Nucleus accumbens (tissue), 56 donors: ENCODE data around the gene FBXL13.
"Not testable (repeated sequence)": the region's sequence is repeated elsewhere in the genome, so short reads cannot be mapped to it uniquely, and the experiment has no call there.

ENCODE experiments used
- DNase-seq, 56 donors: peaks; one replicate each; lab custom pipeline; 2025; lab: John Stamatoyannopoulos, UW

The FBXL13 gene

GRCh38 chr7:103074519-103075336, at the start of gene FBXL13, which contains the start of gene ARMC10:
TSS of gene FBXL13 (minus strand) at chr7:103074796.
TSS of gene ARMC10 (plus strand) at chr7:103075140. CDS start at chr7:103075273, 133 bp downstream.
- peak; percentile 70 to 99 (median 94) for DNase-seq

GRCh38 chr7:103123529-103123928, 48.9 kb upstream of the FBXL13 start:
- no peak for DNase-seq

GRCh38 chr7:103121641-103122040, 47.0 kb upstream of the FBXL13 start:
- no peak for DNase-seq

GRCh38 chr7:103120362-103120761, 45.8 kb upstream of the FBXL13 start:
- no peak for DNase-seq

- no peak for DNase-seq
These were observed 45.2 kb upstream of the FBXL13 start for GRCh38 chr7:103119791-103120291.

- DNase-seq, result no peak
These were observed 42.9 kb upstream of the FBXL13 start for GRCh38 chr7:103117465-103117864.

GRCh38 chr7:103116991-103117390, 42.4 kb upstream of the FBXL13 start:
- DNase-seq, result peak in 18 of 56 donors; percentile 10 to 51 (median 26)

GRCh38 chr7:103116511-103116910, 41.9 kb upstream of the FBXL13 start:
- DNase-seq, result no peak

GRCh38 chr7:103115771-103116170, 41.2 kb upstream of the FBXL13 start:
- DNase-seq, result no peak

GRCh38 chr7:103114576-103115008, 40.0 kb upstream of the FBXL13 start:
- DNase-seq, result peak in 6 of 56 donors; percentile 12 to 49 (median 25)

GRCh38 chr7:103113164-103113563, 38.6 kb upstream of the FBXL13 start:
- DNase-seq, result no peak

GRCh38 chr7:103106703-103107070, 32.1 kb upstream of the FBXL13 start:
- not testable (repeated sequence) for DNase-seq

GRCh38 chr7:103106005-103106702, 31.6 kb upstream of the FBXL13 start:
- DNase-seq, result no peak

GRCh38 chr7:103101543-103101942, 26.9 kb upstream of the FBXL13 start:
- DNase-seq, result no peak

- DNase-seq, result no peak
These were observed 25.8 kb upstream of the FBXL13 start for GRCh38 chr7:103100348-103100747.

- DNase-seq, result no peak
These were observed 22.4 kb upstream of the FBXL13 start for GRCh38 chr7:103097041-103097440.

- DNase-seq, result not testable (repeated sequence)
These were observed 21.0 kb upstream of the FBXL13 start for GRCh38 chr7:103095558-103095957.

GRCh38 chr7:103094102-103094501, 19.5 kb upstream of the FBXL13 start:
- DNase-seq, result no peak

GRCh38 chr7:103093429-103093828, 18.8 kb upstream of the FBXL13 start:
- DNase-seq, result no peak

- DNase-seq, result not testable (repeated sequence)
These were observed 17.7 kb upstream of the FBXL13 start for GRCh38 chr7:103092321-103092720.

GRCh38 chr7:103083210-103083609, 8.6 kb upstream of the FBXL13 start:
- no peak for DNase-seq
